Activated T-helper 1 cell treated with Interleukin-2 at 50 U/mL for 16 hours (primary cell): ENCODE data around the gene NEK2.
"Not testable (repeated sequence)": the region's sequence is repeated elsewhere in the genome, so short reads cannot be mapped to it uniquely, and the experiment has no call there.

ENCODE experiments used
- DNase-seq: peaks from one replicate; pipeline ENCODE4 v3.0.0-alpha.2; 2020; ENCODE audit warnings: low read depth

The NEK2 gene

GRCh38 chr1:211650904-211651303 lies 24.5 kb downstream of the NEK2 start:
- no peak for DNase-seq

- no peak for DNase-seq
Observed at GRCh38 chr1:211648980-211649934, 26.2 kb downstream of the NEK2 start.

DNA sequence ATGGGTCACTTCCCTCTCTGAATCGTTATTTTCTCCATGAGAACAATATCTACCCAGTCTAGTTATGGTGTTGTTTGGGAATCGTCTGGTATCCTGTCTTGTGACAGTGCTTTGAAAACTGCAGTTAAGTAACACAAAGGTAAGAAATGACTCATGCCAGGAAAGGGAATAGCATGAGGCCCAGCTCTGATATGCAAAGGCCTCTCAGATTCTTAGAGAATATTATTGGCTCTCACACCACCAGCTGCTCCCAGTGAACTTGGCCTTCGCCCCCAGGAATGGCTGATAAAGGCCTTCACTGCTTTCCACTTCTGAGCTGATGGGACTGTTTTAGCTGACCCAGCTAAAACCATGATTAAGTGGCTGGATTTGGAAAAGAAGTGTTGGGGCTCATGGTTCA lies 27.1 kb downstream of the NEK2 start:
- no peak for DNase-seq

- DNase-seq: no peak
Observed at GRCh38 chr1:211647711-211648121, 27.7 kb downstream of the NEK2 start.

GRCh38 chr1:211646566-211646965 lies 28.9 kb downstream of the NEK2 start:
- no peak for DNase-seq

DNA sequence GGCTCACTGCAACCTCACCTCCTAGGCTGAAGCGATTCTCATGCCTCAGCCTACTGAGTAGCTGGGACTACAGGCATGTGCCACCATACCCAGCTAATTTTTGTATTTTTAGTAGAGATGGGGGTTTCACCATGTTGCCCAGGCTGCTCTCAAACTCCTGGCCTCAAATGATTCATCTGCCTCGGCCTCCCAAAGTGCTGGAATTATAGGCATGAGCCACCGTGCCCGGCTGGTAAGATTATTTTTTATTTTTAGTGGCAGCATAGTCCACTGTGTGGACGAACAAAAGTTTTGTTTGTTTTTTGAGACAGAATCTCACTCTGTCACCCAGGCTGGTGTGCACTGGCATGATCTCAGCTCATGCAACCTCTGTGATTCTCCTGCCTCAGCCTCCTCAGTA lies 29.8 kb downstream of the NEK2 start:
- DNase-seq: not testable (repeated sequence)

DNA sequence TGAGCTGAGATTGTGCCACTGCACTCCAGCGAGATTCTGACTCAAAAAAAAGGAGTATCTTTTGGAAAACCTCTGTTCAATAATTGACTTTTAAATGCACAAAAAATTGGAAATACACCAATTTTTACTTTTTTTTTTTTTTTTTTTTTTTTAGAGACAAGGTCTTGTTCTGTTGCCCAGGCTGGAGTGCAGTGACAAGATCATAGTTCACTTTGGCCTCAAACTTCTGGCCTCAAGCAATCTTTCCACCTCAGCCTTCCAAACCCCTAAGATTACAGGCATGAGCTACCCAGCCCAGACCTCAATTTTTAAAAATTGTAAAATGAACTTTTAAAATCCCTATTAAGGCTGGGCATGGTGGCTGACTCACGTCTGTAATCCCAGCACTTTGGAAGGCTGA lies 30.8 kb downstream of the NEK2 start:
- DNase-seq: no peak

GRCh38 chr1:211643324-211644212 lies 31.9 kb downstream of the NEK2 start:
- DNase-seq: no peak

DNA sequence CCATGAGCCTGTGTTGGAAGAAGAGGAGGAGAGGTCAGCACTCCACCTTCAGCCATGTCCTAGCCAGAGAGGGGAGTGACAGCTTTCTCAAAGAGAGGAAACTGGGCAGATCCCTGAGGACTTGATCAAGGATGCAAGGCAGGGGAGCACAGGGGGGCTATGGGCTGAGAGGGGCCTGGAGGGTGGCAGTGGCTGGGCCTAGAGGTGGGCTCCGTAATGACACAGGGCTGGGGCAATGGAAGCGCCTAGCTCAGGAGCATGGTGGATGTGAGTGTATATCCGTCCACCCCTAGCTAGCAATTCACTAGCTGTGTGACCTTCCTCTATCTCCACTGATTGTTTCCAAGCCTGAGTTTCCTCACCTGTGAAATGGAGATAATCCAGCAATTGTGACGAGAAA lies 32.6 kb downstream of the NEK2 start:
- no peak for DNase-seq

- DNase-seq: no peak
Observed at GRCh38 chr1:211641942-211642341, 33.5 kb downstream of the NEK2 start.

DNA sequence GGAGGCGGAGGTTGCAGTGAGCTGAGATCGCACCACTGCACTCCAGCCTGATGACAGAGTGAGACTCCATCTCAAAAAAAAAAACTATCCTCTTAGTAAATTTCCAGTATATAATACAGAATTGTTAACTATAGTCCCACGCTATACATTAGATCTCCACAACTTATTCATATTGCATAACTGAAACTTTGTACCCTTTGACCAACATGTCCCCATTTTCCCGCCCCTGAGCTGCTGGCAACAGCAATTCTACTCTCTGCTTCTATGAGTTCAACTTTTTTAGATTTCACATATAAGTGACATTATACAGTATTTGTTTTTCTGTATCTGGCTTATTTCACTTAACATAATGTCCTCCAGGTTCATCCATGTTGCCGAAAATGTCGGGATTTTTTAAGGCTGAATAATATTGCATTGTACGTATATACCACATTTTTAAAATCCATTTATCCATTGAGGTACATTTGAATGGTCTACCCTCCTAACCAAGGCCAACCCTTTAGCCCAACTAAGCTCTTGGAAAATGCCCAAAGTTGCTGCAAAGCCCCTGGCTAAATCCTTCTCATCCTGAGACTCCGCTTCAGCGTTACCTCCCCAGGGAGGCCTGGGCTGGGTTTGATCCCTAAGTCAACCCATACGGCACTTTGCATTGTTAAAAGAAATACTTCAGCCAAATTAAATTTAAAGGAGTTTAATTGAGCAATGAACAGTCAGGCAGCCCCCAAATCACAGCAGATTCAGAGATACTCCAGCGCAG lies 34.2 kb downstream of the NEK2 start:
- no peak for DNase-seq

GRCh38 chr1:211640301-211640630 lies 35.2 kb downstream of the NEK2 start:
- no peak for DNase-seq

GRCh38 chr1:211639475-211640300 lies 35.7 kb downstream of the NEK2 start:
- no peak for DNase-seq

- no peak for DNase-seq
Observed at GRCh38 chr1:211638689-211639101, 36.7 kb downstream of the NEK2 start.

- DNase-seq: no peak
Observed at GRCh38 chr1:211638246-211638645, 37.2 kb downstream of the NEK2 start.

DNA sequence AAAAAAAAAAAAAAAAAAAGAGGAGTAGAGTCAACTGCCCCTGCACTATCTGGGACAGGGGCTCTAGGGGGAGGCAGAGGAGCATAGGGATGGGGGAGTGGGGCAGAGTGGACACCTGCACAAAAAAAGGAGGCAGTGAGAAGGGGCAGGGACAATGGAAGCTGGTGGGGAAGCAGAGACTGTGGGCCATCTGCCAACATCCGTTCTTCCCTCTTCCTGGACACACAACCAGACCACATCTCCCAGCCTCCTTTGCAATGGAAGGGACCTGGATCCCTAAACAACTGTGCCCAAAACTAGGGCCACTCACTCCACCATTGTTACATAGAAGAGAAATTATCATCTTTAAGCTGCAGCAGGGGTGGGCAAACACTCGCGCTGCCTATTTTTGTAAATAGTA lies 38.4 kb downstream of the NEK2 start:
- DNase-seq: no peak

GRCh38 chr1:211636575-211637029 lies 38.8 kb downstream of the NEK2 start:
- not testable (repeated sequence) for DNase-seq

- no peak for DNase-seq
Observed at GRCh38 chr1:211635597-211636205, 39.7 kb downstream of the NEK2 start.

GRCh38 chr1:211634931-211635330 lies 40.5 kb downstream of the NEK2 start:
- no peak for DNase-seq

GRCh38 chr1:211634461-211634860 lies 41.0 kb downstream of the NEK2 start:
- no peak for DNase-seq

DNA sequence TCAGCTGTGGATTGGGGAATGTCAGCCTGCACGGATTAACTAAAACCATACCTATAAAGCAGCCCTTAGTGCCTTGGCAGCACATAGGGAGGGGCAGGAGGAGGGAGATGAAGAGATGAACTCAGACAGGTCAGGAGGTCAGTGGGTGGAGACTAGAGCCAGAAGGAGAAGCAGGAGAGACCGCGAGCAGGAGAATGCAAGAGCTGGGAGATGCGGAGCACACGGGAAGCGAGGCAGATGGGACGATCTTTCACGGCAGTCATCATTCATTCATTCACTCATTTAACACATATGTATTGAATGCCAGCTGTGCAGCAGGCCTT lies 41.9 kb downstream of the NEK2 start:
- no peak for DNase-seq
